H1 (cell line): Measurements from ENCODE around the gene SOBP. TPM values are rescaled to one million over a fixed set of nuclear protein-coding genes. Genes with fewer than 3 reads are reported as not detected.

Experiments used
- CTCF ChIA-PET: fragments of 300-600 bp; sonication (Branson Sonifier 250); formaldehyde crosslinking; loops from one replicate; lab custom pipeline; 2021; ENCODE audit not compliant: partially characterized antibody; lab: Charles Lee
- POLR2A ChIA-PET: fragments of 300-600 bp; sonication (Branson Sonifier 250); formaldehyde crosslinking; loops from one replicate; lab custom pipeline; 2021; ENCODE audit warnings: inconsistent platforms; ENCODE audit not compliant: partially characterized antibody; lab: Charles Lee
- DNase-seq, 2 experiments: peaks; one replicate each; pipeline versions ENCODE4 v3.0.0 to v3.0.0-alpha.2; 2010 to 2022; ENCODE audit warnings: low spot score in 2 of 2, low read depth in 1 of 2, mixed read lengths in 1 of 2
- FAIRE-seq: peaks from 2 replicates; lab custom pipeline; 2011; peaks lifted over from hg19 to GRCh38; lab: Jason Lieb, UNC
- H2AFZ ChIP-seq: 2 replicates; pipeline ENCODE4 v1.8.1; 2012; ENCODE audit warnings: low read length, inconsistent platforms
- H2AK5ac ChIP-seq: 2 replicates; pipeline ENCODE4 v1.6.1; 2013; ENCODE audit warnings: low read depth, low read length
- H2BK120ac ChIP-seq: replicated peaks from 2 replicates; pipeline ENCODE3; 2013; ENCODE audit warnings: low read depth, low read length, inconsistent platforms
- H2BK12ac ChIP-seq: 2 replicates; pipeline ENCODE4 v1.6.1; 2013; ENCODE audit warnings: low read depth, low read length
- H2BK15ac ChIP-seq: 2 replicates; pipeline ENCODE4 v1.6.1; 2013; ENCODE audit warnings: low read length
- H2BK20ac ChIP-seq: 2 replicates; pipeline ENCODE4 v1.6.1; 2013; ENCODE audit warnings: low read length
- H2BK5ac ChIP-seq: 2 replicates; pipeline ENCODE4 v1.6.1; 2013; ENCODE audit warnings: low read depth, low read length
- H3K14ac ChIP-seq: 2 replicates; pipeline ENCODE4 v1.6.1; 2013; ENCODE audit warnings: inconsistent platforms; ENCODE audit not compliant: insufficient read length
- H3K18ac ChIP-seq: 2 replicates; pipeline ENCODE4 v1.6.1; 2013; ENCODE audit warnings: low read length; ENCODE audit errors: extremely low read depth
- H3K23ac ChIP-seq: 2 replicates; pipeline ENCODE4 v1.6.1; 2013; ENCODE audit warnings: inconsistent platforms; ENCODE audit not compliant: insufficient read length
- H3K23me2 ChIP-seq: 2 replicates; pipeline ENCODE4 v1.6.1; 2013; ENCODE audit warnings: low read depth, low read length
- H3K27ac ChIP-seq: 2 replicates; pipeline ENCODE4 v1.6.1; 2011; ENCODE audit warnings: low read depth, low read length, inconsistent platforms
- H3K27me3 ChIP-seq, 4 experiments: replicated peaks in 1 of 4; 1 replicate in 1 of 4; 2 replicates in 3 of 4; pipeline versions ENCODE4 v1.6.1 to v1.8.1; 2011 to 2013; ENCODE audit warnings: low read length in 3 of 4, mild to moderate bottlenecking in 3 of 4, inconsistent platforms in 2 of 4, mixed read lengths in 2 of 4, moderate library complexity in 1 of 4; ENCODE audit not compliant: control insufficient read depth in 3 of 4, insufficient read depth in 3 of 4; ENCODE audit errors: extremely low read depth in 1 of 4
- H3K36me3 ChIP-seq, 4 experiments: 2 replicates each; pipeline versions ENCODE4 v1.6.1 to v1.8.1; 2011 to 2013; ENCODE audit warnings: mild to moderate bottlenecking in 4 of 4, low read length in 3 of 4, moderate library complexity in 2 of 4, control low read depth in 1 of 4, inconsistent platforms in 1 of 4; ENCODE audit not compliant: insufficient read depth in 4 of 4, control insufficient read depth in 2 of 4
- H3K4ac ChIP-seq: replicated peaks from 2 replicates; pipeline ENCODE3; 2013; ENCODE audit warnings: low read length, low read depth, mixed read lengths, inconsistent platforms; ENCODE audit not compliant: insufficient read length
- H3K4me1 ChIP-seq, 4 experiments: replicated peaks in 1 of 4; 1 replicate in 1 of 4; 2 replicates in 3 of 4; pipeline versions ENCODE4 v1.6.1 to v1.8.1; 2011 to 2013; ENCODE audit warnings: low read length in 3 of 4, inconsistent platforms in 2 of 4, mixed read lengths in 1 of 4; ENCODE audit not compliant: insufficient read depth in 4 of 4, control insufficient read depth in 3 of 4
- H3K4me2 ChIP-seq, 2 experiments: 2 replicates each; pipeline versions ENCODE4 v1.6.1 to v1.8.1; 2011 to 2013; ENCODE audit warnings: low read depth in 2 of 2, low read length in 2 of 2, control low read depth in 1 of 2, inconsistent platforms in 1 of 2, mild to moderate bottlenecking in 1 of 2; ENCODE audit not compliant: insufficient read depth in 1 of 2
- H3K4me3 ChIP-seq, 4 experiments: fragments of 200-600, 300-600 bp in 1 of 4; sonication (generic), shearing (Covaris generic), sonication (Bioruptor Twin) in 1 of 4; 2 replicates each; pipeline versions ENCODE4 v1.5.1 to v1.8.1; 2011 to 2016; ENCODE audit warnings: low read length in 4 of 4, low read depth in 3 of 4, control low read depth in 2 of 4, inconsistent platforms in 2 of 4, mild to moderate bottlenecking in 2 of 4, mixed read lengths in 1 of 4, moderate library complexity in 1 of 4; ENCODE audit not compliant: insufficient read depth in 2 of 4; ENCODE audit errors: extremely low read depth in 1 of 4
- H3K56ac ChIP-seq: replicated peaks from 2 replicates; pipeline ENCODE3; 2013; ENCODE audit warnings: low read depth, mild to moderate bottlenecking, mixed read lengths, low read length, inconsistent platforms; ENCODE audit not compliant: insufficient read length
- H3K79me1 ChIP-seq: 2 replicates; pipeline ENCODE4 v1.6.1; 2013; ENCODE audit warnings: low read depth, low read length, control low read depth
- H3K79me2 ChIP-seq, 2 experiments: 2 replicates each; pipeline versions ENCODE4 v1.6.1 to v1.8.1; 2012 to 2013; ENCODE audit warnings: low read length in 2 of 2, mild to moderate bottlenecking in 2 of 2, inconsistent platforms in 1 of 2; ENCODE audit not compliant: insufficient read depth in 2 of 2, control insufficient read depth in 1 of 2
- H3K9ac ChIP-seq, 4 experiments: replicated peaks in 1 of 4; 1 replicate in 1 of 4; 2 replicates in 3 of 4; pipeline versions ENCODE4 v1.6.1 to v1.8.1; 2011 to 2013; ENCODE audit warnings: low read depth in 3 of 4, low read length in 3 of 4, control low read depth in 2 of 4, mild to moderate bottlenecking in 2 of 4, moderate library complexity in 2 of 4, inconsistent platforms in 1 of 4; ENCODE audit errors: extremely low read depth in 1 of 4
- H3K9me3 ChIP-seq, 2 experiments: 2 replicates each; pipeline versions ENCODE4 v1.6.1 to v1.8.1; 2012 to 2013; ENCODE audit warnings: mild to moderate bottlenecking in 2 of 2, moderate library complexity in 2 of 2, control low read depth in 1 of 2, inconsistent platforms in 1 of 2, low read depth in 1 of 2, low read length in 1 of 2, mixed read lengths in 1 of 2; ENCODE audit not compliant: insufficient read depth in 2 of 2
- H4K20me1 ChIP-seq, 2 experiments: replicated peaks in 1 of 2; 2 replicates each; pipeline versions ENCODE3 to v1.8.1; 2011 to 2013; ENCODE audit warnings: inconsistent platforms in 2 of 2, low read length in 2 of 2, mild to moderate bottlenecking in 1 of 2; ENCODE audit not compliant: insufficient read depth in 2 of 2, control insufficient read depth in 1 of 2
- H4K5ac ChIP-seq: 2 replicates; pipeline ENCODE4 v1.6.1; 2013; ENCODE audit warnings: low read length, low read depth, mixed read lengths, inconsistent platforms; ENCODE audit not compliant: insufficient read length
- H4K8ac ChIP-seq: 2 replicates; pipeline ENCODE4 v1.8.0; 2013; ENCODE audit warnings: mild to moderate bottlenecking, moderate library complexity, low read length, inconsistent platforms; ENCODE audit not compliant: insufficient read depth; ENCODE audit errors: extremely low read depth
- H4K91ac ChIP-seq: replicated peaks from 2 replicates; pipeline ENCODE3; 2013; ENCODE audit warnings: low read length, mixed read lengths, inconsistent platforms; ENCODE audit not compliant: insufficient read length
- BACH1 ChIP-seq: IDR thresholded peaks from 2 replicates; pipeline ENCODE4 v1.6.1; 2012; ENCODE audit warnings: low read length, improper control_type of control experiment
- BCL11A ChIP-seq, 2 experiments: IDR thresholded peaks; one replicate each; pipeline ENCODE4 v1.6.1; 2011; ENCODE audit warnings: low read depth in 2 of 2, low read length in 2 of 2, mild to moderate bottlenecking in 2 of 2
- FOSL1 ChIP-seq: IDR thresholded peaks from 2 replicates; pipeline ENCODE4 v1.6.1; 2011; ENCODE audit warnings: mild to moderate bottlenecking, low read depth, low read length, moderate library complexity; ENCODE audit not compliant: insufficient read depth
- KDM1A ChIP-seq: fragments of 200-600, 300-600 bp; sonication (generic); IDR thresholded peaks from 2 replicates; pipeline ENCODE4 v1.7.1; 2016; ENCODE audit warnings: mild to moderate bottlenecking, low read length, borderline replicate concordance
- NANOG ChIP-seq: IDR thresholded peaks from 2 replicates; pipeline ENCODE4 v1.6.1; 2011; ENCODE audit warnings: low read length, low read depth, mild to moderate bottlenecking, inconsistent platforms; ENCODE audit not compliant: insufficient read depth, poor library complexity, severe bottlenecking
- NRF1 ChIP-seq: IDR thresholded peaks from 2 replicates; pipeline ENCODE4 v1.6.1; 2011; ENCODE audit warnings: mild to moderate bottlenecking, low read depth, low read length, improper control_type of control experiment
- POLR2A ChIP-seq, 2 experiments: IDR thresholded peaks; 1 replicate in 1 of 2; 2 replicates in 1 of 2; pipeline ENCODE4 v1.6.1; 2011; ENCODE audit warnings: low read depth in 2 of 2, low read length in 2 of 2, mild to moderate bottlenecking in 2 of 2; ENCODE audit errors: control extremely low read depth in 1 of 2
- RNF2 ChIP-seq: fragments of 200-900, 300-1000 bp; sonication (generic); IDR thresholded peaks from 2 replicates; pipeline ENCODE4 v1.7.1; 2016; ENCODE audit warnings: borderline replicate concordance, low read depth, mild to moderate bottlenecking, antibody characterized with exemption, low read length; ENCODE audit not compliant: poor library complexity, severe bottlenecking; ENCODE audit errors: missing control alignments
- TAF1 ChIP-seq: IDR thresholded peaks from 2 replicates; pipeline ENCODE4 v1.6.1; 2011; ENCODE audit warnings: mild to moderate bottlenecking, low read depth, low read length
- ZNF274 ChIP-seq: IDR thresholded peaks from 2 replicates; pipeline ENCODE4 v1.7.0; 2012; ENCODE audit warnings: low read length, borderline replicate concordance; ENCODE audit errors: extremely low read depth
- WGBS, 2 experiments: shearing (Covaris generic) in 1 of 2; methylation state at CpG; one replicate each; pipeline versions ENCODE4 v1.1.6 to v1.1.7; 2013 to 2015; ENCODE audit warnings: low lambda C conversion rate in 2 of 2, mixed read lengths in 2 of 2, inconsistent platforms in 1 of 2, low coverage in 1 of 2, missing lambda C conversion rate in 1 of 2; ENCODE audit not compliant: insufficient replicate concordance in 2 of 2, insufficient coverage in 1 of 2, insufficient read length in 1 of 2; ENCODE audit errors: extremely low coverage in 1 of 2, missing lambda C conversion rate in 1 of 2; 5-methylcytosine and 5-hydroxymethylcytosine counted together
- polyA plus RNA-seq, 7 experiments: library from polyadenylated mRNA; depleted of rRNA in 3 of 7; stranded (reverse) in 5 of 7; unstranded in 2 of 7; fragments of >200 nt in 5 of 7; fragments of 200-250 nt in 2 of 7; gene quantifications; 1 replicate in 5 of 7; 2 replicates in 1 of 7; 4 replicates in 1 of 7; pipeline versions ENCODE4 v1.2.1 to v1.2.3, GENCODE V29; 2011 to 2013; ENCODE audit warnings: missing spikeins in 2 of 7, mixed read lengths in 2 of 7
- total RNA-seq: library from RNA; stranded (reverse); fragmentation: NEBNext Ultra II Directional; extraction: Animal tissue kit (Norgen Biotek cat#: 25700); gene quantifications from 2 replicates; pipeline ENCODE4 v1.2.1, GENCODE V29; 2021
- TF ChIP-seq, protein P1 (sequence below): IDR thresholded peaks from 2 replicates; pipeline ENCODE4 v1.6.1; 2011; ENCODE audit warnings: low read length, improper control_type of control experiment

SOBP gene
- total and polyA plus RNA-seq, 2 of the 8 experiments (the other 6 are each of a cell fraction or from before 2014, with no cell fraction given) = 0.45 to 6.2 TPM

DNA sequence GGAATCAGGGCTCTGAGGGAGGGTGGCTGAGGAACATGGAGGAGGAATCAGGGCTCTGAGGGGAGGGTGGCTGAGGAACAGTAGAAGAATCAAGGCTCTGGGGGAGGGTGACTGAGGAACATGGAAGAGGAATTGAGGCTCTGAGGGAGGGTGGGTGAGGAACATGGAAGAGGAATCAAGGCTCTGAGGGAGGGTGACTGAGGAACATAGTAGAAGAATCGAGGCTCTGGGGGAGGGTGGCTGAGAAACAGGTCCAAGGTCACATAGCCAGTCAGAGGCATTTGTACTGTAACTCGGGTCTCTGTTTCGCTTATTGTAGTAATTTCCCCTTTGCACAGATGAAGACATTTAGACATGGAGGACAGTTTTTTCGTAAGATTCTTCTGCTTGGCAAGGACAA lies 164.8 kb downstream of the SOBP start:
- Histone ChIP-seq H3K23me2 (no peaks in the 10 kb centered on the region), H3K56ac (no peak overlapping the region), H3K18ac (no peak overlapping the region), H3K23ac (no peak overlapping the region), H2BK20ac (no peak overlapping the region), H3K4me2 (no peak overlapping the region), H3K9ac (no peak overlapping the region), H3K14ac (no peak overlapping the region), H2BK12ac (no peak overlapping the region), H3K9me3 (no peaks in the 10 kb centered on the region), H4K20me1 (no peaks in the 10 kb centered on the region), H3K27me3 (no peaks in the 10 kb centered on the region; a peak in 1 of 7 replicates), H2AFZ (no peak overlapping the region), H2BK120ac (no peak overlapping the region), H4K8ac (no peak overlapping the region), H2BK5ac (no peak overlapping the region), H3K79me1 (no peaks in the 10 kb centered on the region), H2BK15ac (no peak overlapping the region), H3K36me3 (no peaks in the 10 kb centered on the region; a peak in 1 of 8 replicates), H2AK5ac (no peak overlapping the region), H3K79me2 (no peaks in the 10 kb centered on the region), H3K4me1 (peaks cover 0 to 7% (median 4%) of the 10 kb centered on the region in 4 experiments; a peak in 3 of 7 replicates), H3K4me3 (no peak overlapping the region), H3K27ac (no peak overlapping the region), H4K5ac (no peak overlapping the region), H4K91ac (no peak overlapping the region), H3K4ac (no peak overlapping the region)
- ChIA-PET POLR2A (interaction anchor here (0.9 kb wide), 1 partner anchor 164 kb away, joined by 3 read pairs; no protein-coding TSS in a partner anchor), CTCF (interaction anchor here (0.6 to 3.8 kb wide), 40 partner anchors 8 to 522 kb away, joined by 3 to 14 read pairs (median 4); partner anchors contain the start of gene PDSS2)
- FAIRE-seq = no peak
- WGBS, 2 experiments = 93% methylated on average over 4 of the region's 4 CpGs; no CpG with 5 or more reads in 1 of the 2 experiments
- DNase-seq = no peak
- TF ChIP-seq, protein P1, sequence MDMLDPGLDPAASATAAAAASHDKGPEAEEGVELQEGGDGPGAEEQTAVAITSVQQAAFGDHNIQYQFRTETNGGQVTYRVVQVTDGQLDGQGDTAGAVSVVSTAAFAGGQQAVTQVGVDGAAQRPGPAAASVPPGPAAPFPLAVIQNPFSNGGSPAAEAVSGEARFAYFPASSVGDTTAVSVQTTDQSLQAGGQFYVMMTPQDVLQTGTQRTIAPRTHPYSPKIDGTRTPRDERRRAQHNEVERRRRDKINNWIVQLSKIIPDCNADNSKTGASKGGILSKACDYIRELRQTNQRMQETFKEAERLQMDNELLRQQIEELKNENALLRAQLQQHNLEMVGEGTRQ = no peak
- TF ChIP-seq RNF2 = no peak
- no peak for TF ChIP-seq ZNF274
- no peak for TF ChIP-seq BACH1
- no peak for TF ChIP-seq NANOG
- TF ChIP-seq KDM1A = no peak
- no peak for TF ChIP-seq BCL11A (IDR thresholded peaks at IDR 0.05; ENCODE audit: low read depth in 2 of 2, low read length in 2 of 2)
- no peak for TF ChIP-seq POLR2A (IDR thresholded peaks at IDR 0.05; ENCODE audit: control extremely low read depth in 1 of 2, low read depth in 2 of 2, low read length in 2 of 2)
- no peak for TF ChIP-seq FOSL1
- no peak for TF ChIP-seq NRF1
- TF ChIP-seq TAF1 = no peak
